Thyroid gland (tissue), 4 donors: ENCODE measurements around the gene GCH1.

Experiments
- POLR2A ChIP-seq, 2 donors: fragments of 450-650 bp; IDR thresholded peaks; one replicate each; pipeline ENCODE4 v1.6.1; 2017; ENCODE audit warnings: antibody characterized with exemption in 2 of 2, mild to moderate bottlenecking in 2 of 2, moderate library complexity in 1 of 2
- TF ChIP-seq, protein P1 (sequence below), 6 experiments: fragments of 200-600 bp in 3 of 6; fragments of 450-650 bp in 3 of 6; sonication (generic) in 3 of 6; IDR thresholded peaks; one replicate each; pipeline ENCODE4 v1.5.1; 2016 to 2019; ENCODE audit warnings: antibody characterized with exemption in 6 of 6, mild to moderate bottlenecking in 2 of 6, inconsistent platforms in 1 of 6, moderate library complexity in 1 of 6

DNA sequence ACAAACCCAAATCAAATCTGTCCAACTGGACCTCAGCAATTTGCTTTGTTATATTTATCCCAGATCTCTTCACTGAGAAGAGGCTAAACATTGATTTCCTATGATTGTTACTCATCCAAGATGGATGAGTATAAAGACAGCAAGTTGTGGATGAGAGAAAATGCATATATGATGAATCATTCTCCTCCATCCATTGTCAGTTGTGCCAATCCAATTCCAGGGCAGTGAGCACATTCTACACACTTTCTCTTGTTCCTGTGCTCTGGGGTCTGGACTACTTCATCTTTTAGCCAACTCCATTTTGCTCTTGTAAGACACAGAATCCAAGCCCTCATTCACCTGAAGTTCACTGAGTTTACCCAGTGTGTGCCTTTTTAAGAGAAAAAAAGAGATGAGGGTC, 105.7 kb downstream of the GCH1 start:
- TF ChIP-seq POLR2A (IDR thresholded peaks at IDR 0.05), result no peak
- TF ChIP-seq, protein P1, sequence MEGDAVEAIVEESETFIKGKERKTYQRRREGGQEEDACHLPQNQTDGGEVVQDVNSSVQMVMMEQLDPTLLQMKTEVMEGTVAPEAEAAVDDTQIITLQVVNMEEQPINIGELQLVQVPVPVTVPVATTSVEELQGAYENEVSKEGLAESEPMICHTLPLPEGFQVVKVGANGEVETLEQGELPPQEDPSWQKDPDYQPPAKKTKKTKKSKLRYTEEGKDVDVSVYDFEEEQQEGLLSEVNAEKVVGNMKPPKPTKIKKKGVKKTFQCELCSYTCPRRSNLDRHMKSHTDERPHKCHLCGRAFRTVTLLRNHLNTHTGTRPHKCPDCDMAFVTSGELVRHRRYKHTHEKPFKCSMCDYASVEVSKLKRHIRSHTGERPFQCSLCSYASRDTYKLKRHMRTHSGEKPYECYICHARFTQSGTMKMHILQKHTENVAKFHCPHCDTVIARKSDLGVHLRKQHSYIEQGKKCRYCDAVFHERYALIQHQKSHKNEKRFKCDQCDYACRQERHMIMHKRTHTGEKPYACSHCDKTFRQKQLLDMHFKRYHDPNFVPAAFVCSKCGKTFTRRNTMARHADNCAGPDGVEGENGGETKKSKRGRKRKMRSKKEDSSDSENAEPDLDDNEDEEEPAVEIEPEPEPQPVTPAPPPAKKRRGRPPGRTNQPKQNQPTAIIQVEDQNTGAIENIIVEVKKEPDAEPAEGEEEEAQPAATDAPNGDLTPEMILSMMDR (IDR thresholded peaks at IDR 0.05), result no peak
